GM21423 (cell line): ENCODE results near the gene VPS37D.
"Not testable (repeated sequence)": the region's sequence is repeated elsewhere in the genome, so short reads cannot be mapped to it uniquely, and the experiment has no call there.

ENCODE experiments used
- ATAC-seq: cut with Tn5 transposase; IDR thresholded peaks from one replicate; pipeline ENCODE4 v1.9.1; 2021; ENCODE audit warnings: mild to moderate bottlenecking, moderate library complexity; ENCODE audit not compliant: unreplicated experiment

The VPS37D gene, protein sequence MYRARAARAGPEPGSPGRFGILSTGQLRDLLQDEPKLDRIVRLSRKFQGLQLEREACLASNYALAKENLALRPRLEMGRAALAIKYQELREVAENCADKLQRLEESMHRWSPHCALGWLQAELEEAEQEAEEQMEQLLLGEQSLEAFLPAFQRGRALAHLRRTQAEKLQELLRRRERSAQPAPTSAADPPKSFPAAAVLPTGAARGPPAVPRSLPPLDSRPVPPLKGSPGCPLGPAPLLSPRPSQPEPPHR

DNA sequence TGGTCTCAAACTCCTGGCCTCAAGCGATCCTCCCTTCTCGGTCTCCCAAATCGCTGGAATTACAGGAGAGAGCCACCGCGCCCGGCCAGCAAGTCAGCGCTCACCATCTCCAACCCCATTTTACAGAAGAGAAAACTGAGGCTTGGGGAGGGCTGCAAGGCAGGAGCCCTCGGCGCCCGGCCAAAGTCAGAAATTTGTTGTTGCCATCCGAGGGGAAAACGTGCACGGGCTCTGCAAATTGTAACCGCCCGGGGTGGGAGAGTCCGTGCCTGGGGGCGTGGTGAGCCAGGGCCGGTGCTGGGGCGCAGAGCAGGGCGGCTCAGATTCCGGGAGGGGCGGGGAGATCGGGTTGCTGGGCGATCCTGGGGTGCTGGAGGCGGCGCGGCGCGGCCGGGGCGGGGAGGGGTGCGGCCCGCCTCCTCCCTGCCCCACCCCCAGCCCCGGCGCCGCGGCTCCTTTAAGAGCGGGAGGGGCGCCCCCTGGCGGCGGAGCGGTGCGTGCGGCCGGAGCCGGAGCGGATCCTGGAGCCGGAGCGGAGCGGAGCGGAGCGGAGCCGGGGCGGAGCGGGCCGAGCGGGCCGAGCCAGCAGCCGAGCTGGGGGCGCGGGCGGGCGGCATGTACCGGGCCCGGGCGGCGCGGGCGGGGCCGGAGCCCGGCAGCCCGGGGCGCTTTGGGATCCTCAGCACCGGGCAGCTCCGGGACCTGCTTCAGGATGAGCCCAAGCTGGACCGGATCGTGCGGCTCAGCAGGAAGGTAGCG is at the start of gene VPS37D:
VPS37D (plus strand) TSS at position 488 of the 759 bp plus-strand sequence; CDS start at position 616, 128 bp downstream.
- ATAC-seq = peak; percentile 91

DNA sequence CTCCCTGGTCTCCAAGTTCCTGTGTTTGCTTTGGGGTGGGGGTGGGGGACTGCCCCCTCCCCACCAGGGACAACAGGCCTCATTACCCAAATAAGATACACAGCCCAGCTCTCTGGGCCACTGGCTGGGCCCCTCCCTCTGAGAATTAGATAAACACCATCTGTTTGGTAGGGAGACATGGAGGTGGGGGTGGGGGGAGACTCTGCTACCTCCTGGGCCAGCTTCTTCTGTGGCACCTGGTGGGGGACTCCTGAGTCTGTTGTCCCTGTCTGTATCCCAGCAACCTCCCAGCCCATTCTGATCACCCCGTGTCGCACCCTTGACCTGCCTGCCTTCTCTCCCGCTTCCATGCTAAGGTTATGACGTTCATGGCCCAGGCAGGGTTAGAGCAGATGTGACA is 49.1 kb upstream of the VPS37D start:
- ATAC-seq = no peak

DNA sequence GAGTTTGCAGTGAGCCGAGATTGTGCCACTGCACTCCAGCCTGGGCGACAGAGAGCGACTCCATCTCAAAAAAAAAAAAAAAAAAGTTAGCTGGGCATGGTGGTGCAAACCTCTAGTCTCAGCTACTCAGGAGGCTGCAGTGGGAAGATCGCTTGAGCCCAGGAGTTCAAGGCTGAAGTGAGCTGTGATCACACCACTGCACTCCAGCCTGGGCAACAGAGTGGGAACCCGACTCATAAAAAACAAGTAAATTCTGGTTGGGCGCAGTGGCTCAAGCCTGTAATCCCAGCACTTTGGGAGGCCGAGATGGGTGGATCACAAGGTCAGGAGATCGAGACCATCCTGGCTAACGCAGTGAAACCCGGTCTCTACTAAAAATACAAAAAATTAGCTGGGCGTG is 48.2 kb upstream of the VPS37D start:
- ATAC-seq = not testable (repeated sequence)

DNA sequence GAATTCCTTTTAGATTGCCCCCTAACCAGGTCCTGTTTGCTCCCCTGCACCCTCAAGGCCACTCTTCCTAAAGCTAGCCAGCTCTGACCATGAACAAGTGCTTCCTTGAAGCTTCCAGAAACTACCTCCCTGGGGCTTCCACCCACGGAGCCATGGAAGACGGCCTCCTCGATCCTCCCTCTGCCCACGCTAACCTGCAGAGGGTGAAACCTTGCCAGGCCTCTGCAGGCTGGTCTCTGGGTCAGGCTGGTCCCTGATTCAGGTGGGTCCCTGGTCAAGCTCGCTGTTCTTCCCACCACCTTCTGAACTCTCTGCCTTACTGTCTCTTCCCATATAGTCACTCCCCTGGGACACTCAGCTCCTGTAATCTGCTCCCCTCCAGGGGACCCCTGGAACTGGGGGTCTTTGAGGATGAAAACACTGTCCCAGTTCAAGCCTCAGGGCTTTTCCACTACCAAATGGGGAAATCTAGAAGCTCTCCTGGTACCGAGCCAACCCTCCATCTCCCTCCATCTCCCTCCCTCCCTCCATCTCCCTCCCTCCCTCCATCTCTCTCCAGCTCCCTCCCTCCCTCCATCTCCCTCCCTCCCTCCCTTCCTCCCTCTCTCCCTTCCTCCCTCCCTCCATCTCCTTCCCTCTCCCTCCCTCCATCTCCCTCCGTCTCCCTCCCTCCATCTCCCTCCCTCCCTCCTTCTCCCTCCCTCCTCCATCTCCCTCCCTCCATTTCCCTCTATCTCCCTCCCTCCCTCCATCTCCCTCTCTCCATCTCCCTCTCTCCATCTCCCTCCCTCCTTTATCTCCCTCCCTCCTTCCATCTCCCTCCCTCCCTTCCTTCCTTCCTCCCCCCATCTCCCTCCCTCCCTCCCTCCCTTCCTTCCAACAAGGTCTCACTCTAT is 46.2 kb upstream of the VPS37D start:
- no peak for ATAC-seq

DNA sequence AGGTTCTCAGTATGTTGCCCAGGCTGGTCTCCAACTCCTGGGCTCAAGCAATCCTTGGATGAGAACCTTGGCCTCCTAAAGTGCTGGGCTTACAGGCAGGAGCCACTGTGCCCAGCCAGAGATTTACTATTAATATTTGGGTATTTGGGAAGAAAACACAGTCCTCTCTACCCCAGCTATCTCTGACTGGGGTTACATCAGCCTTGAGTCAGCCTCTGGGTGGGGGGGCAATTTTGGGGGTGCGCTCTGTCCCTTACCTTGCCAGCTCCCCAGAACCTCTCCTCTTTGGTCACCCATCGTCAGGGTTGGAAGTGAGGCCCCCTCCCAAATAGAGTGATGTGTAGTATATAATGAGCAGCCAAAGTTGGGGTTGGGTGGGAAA is 45.1 kb upstream of the VPS37D start:
- ATAC-seq = no peak

DNA sequence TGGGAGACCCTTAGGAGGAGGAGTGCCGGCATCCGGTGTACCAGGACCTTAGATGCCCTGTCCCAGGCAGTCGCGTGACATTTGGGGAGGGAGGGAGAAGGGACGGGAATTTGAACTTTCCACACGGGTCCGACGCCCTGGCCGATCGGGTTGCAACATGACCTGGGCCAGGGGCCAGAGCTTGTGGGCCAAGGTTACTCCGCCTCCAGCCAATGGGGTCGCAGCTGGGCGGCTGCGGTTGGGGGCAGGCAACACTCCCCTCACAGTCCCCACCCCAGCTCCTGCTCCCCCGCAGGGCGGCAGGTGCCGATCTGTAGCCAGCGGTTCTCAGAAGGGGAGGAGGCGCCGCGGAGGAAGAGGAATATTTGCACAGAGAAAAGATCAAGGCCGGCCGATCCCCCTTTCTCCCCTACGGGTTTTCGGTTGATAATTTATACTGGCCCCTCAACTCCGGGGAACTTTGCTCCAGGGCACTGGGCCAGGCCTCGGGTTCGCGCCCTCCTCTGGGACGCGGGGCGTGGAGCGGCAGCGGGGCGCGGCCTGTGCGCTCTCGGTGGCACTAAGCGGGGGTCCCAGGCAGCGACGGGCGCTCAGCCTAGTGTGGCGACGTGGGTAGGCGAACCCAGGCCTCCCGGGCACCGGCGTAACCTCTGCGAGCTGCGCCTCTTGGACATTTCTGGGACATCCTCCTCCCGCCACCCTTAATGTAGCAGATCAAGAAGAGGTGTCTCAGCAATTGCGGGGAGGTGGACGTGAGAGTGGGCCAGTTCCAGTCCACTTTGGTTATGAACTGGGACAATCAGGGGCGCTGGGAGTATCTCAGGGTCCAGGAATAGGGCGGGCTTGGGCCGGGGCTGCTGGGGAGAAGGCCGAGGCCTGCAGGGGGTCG is 44.5 kb upstream of the VPS37D start:
- ATAC-seq = no peak

DNA sequence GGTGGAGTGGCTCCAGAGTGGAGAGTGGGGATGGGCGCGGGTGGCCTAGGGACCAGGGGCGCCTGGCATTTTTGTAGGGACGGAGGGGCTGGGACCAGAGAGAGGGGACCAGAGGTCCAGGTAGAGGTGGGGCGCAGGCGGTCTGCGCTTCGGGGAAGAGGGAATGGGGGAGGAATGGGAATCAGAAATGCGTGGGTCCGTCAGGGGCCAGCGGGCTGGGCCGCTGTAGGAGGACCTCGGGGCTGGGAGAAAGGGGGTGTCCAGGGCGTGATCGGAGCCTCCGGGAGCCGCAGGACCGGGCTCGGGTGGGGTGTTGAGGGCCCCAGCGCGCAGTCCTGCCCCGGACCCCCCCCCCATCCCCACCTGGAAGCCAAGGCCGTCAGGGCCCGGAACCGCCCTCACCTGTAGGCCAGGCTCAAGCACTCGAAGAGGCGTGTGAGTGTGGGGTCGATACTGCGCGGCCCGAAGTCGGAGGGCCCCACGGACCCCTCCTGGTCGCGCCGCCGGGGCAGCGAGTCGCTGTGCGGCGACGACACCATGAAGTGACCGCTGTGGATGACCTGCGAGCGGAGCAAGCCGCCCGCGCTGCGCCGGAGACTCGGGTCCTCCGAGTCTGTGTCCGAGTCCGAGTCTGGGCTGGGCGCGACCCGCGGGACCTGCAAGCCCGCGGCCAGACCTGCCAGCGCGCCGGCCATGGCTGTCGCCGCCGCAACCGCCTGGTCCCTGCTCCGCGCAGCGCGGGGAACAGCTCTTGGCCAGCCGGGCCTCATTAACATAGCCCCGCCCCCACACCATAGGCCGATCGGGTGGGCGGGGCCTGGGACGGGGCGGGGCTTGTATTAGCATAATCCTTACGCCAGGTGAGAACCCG is 43.6 kb upstream of the VPS37D start, which contains the start of gene MLXIPL:
MLXIPL (minus strand) TSS at position 725 of the 871 bp plus-strand sequence; CDS start at position 695, 30 bp downstream.
- ATAC-seq = no peak

DNA sequence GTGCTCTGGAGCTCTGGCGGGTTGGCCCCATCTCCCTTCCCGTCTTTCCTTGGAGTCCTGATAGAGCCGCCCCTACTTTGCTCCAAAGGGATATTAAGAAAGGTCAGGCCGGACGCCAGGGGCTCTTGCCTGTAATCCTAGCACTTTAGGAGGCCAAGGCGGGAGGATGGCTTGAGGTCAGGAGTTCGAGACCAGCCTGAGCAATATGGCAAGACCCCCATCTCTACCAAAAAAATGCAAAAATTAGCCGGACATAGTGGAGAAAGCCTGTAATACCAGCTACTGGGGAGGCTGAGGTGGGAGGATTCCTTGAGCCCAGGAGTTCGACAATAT is 43.0 kb upstream of the VPS37D start:
- ATAC-seq = no peak

DNA sequence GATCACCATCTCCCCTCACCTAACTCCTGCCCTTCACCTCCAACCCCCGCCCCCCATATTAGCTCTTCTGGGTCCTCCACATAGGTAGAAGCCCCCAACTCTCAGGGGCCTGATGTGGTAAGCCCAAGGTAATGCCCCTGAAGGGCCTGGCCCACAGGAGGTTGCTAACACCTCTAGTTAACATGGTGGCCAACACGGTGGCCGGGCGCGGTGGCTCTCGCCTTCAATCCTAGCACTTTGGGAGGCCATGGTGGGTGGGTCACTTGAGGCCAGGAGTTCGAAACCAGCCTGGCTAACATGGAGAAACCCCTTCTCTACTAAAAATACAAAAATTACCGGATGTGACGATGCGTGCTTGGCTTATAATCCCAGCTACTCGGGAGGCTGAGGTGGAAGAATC is 42.4 kb upstream of the VPS37D start:
- no peak for ATAC-seq

DNA sequence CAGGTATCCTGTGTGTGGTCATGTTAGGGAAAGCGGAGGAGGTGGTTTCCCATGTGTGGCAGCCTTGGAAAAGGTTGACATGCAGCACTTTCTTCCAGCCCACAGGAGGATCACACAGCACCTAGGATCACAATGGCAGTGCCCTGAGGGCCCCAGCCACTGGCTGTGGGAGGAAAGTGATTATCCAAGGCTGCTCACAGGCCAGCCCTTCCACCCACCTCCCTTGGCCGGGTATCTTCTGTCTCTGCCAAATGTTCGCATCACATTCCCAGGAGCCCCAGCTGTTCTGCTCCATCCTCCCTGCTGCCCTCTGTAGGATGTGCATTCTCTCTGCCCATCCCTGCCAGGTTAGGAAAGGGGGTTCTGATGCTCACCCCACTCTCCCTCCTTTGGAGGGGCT is 40.8 kb upstream of the VPS37D start:
- no peak for ATAC-seq

DNA sequence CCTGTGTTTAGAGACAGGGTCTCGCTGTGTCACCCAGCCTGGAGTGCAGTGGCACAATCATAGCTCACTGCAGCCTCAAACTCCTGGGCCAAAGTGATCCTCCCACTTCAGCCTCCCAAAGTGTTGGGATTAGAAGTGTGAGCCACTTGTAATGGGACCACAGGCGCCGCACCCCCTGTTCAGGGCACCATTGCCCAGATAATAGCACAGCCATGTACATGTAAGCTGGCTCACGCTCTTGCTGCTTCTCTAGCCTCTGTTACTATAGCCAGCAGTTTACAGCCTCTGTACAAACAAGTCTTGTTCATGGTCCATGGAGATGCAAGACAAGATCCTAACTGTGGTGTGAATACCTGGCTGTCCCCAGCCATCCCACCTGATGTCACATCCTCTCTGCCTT is 39.1 kb upstream of the VPS37D start:
- ATAC-seq = no peak

DNA sequence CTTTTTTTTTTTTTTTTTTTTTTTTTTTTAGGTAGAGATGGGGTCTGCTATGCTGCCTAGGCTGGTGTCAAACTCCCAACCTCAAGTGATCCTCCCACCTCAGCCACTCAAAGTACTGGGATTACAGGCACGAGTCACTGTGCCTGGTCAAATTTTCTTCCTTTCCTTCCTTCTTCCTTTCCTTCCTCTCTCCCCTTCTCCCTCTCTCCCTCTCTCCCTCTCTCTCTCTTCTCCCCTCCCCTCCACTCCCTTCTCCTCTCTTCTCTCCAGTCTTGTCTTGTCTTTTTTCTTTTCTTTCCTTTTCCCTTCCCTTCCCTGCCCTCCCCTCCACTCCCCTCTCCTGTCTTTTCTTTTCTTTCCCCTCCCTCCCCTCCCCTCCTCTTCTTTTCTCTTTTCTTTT is 36.1 kb upstream of the VPS37D start:
- ATAC-seq = no peak

DNA sequence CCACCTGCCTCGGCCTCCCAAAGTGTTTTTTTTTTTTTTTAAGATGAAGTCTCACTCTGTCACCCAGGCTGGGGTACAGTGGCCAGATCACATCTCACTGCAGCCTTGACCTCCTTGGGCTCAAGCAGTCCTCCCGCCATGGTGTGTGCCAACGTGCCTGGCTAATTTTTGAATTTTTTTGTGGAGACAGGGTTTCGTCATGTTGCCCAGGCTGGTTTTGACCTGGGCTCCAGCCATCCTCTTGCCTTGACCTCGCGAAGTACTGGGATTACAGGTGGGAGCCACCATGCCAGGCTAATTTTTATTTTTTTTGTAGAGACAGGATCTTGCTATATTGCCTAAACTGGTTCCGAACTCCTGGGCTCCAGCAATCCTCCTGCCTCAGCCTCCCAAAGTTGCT is 34.3 kb upstream of the VPS37D start:
- ATAC-seq = no peak

DNA sequence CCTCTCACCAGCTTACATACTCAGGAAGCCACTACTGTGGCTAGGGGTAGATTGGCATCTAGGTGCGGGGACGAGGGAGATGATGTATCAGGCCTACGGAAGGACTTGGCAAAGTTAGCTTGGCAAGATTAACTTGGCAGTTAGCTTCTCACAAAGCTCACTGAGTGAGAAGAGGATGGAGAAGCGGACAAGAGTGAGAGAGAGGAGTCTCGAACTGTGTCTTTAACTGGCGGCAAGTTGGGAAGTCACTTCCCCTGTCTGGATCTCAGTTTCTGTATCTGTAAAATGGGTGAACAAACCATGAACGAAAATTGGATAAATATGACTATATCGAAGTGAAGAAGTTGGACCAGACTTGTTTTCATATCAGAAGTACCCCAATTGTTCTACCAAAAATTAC is 33.8 kb upstream of the VPS37D start:
- ATAC-seq = no peak

DNA sequence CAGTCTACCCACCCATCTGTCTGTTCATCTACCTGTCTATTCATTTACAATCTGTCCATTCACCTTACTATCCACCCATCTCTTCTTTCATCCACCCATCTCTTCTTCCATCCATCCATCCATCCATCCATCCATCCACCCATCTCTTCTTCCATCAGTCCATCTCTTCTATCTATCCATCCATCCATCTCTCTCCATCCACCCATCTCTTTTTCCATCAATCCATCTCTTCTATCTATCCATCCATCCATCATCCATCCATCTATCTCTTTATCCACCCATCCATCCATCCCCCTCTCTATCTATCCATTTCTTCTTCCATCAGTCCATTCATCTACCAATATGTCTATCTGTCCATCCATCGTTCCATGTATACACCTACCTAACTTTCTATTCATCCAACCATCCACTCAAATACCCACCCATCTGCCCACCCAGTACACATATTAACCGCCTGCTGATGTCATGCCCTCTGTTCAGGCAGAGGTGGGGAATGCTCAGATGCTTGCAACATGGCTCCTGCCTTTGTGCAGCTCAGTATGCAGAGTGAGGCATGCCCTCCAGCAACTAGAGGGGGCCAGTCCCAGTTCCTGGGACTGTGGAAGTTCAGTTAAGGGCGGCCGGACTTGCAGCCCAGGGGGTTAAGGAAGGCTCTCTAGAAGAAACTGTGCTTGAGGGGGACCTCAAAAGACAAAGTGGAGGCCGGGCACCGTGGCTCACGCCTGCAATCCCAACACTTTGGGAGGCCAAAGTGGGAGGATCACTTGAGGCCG is 32.0 kb upstream of the VPS37D start:
- no peak for ATAC-seq

DNA sequence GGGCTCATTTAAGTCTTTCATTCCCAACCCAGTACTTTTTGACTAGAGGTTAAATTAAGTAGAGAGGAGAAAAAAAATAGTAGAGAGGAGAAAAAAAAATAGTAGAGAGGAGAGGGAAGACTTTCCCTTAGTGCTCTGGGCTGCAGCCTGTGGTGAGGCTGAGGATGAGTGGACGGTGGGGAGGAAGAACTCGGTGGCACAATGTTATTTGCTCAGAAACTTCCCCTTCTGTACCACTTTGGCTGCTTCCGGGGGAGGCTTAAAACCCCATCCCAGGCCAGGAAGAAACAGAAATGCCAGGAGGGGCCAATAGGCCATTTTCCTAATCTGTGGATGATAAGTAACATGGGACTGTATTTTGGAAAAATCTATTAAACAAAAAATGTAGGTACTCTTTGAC is 28.7 kb upstream of the VPS37D start:
- no peak for ATAC-seq

DNA sequence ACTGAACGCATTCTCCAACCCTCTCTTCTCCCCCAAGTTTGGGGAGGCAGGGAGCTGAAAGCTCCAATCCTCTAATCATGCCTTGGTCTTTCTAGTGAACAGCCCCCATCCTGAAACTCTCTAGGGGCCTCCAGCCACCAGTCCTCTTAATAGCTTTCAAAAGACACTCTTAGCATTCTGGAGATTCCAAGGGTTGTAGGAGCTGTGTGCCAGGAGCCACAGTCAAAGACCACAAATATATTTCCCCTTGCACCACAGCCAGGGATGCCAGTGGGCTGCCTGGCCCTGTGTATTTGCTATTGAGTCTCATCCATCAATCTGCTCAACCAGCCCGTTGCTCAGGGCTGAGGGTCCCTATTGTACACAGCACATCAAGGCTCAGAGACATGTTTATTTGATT is 24.8 kb upstream of the VPS37D start:
- ATAC-seq = no peak

DNA sequence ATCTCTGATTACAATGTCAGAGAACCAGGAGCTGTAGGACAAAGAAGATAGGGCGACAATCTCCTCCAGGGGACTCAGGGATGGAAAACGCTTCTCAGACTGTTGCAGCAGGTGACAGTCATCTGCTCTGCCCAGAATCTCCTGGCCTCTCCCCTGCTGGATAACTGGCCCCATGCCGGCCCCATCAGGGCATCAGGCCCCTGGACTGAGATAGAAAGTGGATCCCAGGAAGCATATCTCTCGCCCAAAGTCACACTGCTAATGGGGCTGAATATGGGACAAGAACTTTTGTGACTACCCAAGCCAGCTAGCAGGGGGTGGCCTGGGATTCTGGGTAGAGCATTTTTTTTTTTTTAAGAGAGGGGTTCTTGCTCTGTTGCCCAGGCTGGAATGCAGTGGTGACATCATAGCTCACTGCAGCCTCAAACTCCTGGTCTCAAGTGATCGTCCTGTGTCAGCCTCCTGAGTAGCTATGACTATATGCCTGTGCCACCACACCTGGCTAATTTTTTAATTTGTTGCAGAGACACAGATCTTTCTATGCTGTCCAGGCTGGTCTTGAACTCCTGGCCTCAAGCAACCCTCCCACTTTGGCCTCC is 22.8 kb upstream of the VPS37D start:
- ATAC-seq = no peak
